ENCODE data around the gene CLN3.
"Not testable (repeated sequence)": the region's sequence is repeated elsewhere in the genome, so short reads cannot be mapped to it uniquely, and the experiment has no call there.

Gene CLN3

GRCh38 chr16:28491970-28492474 is at the start of gene CLN3:
TSS of gene CLN3 (minus strand) at chr16:28492074. CDS start at chr16:28491759, 315 bp downstream.
- peak; percentile 75 to 91 for DNase-seq

- no peak for DNase-seq
These were observed 48.5 kb upstream of the CLN3 start for GRCh38 chr16:28540346-28540745.

- DNase-seq = no peak
These were observed 47.1 kb upstream of the CLN3 start, which contains the start of gene NUPR1 for GRCh38 chr16:28538733-28539596. TSS of gene NUPR1 (minus strand) at chr16:28538974. CDS start at chr16:28538907, 67 bp downstream.

- DNase-seq = no peak
These were observed 46.3 kb upstream of the CLN3 start for GRCh38 chr16:28537964-28538732.

GRCh38 chr16:28537076-28537475 is 45.2 kb upstream of the CLN3 start:
- no peak for DNase-seq

- no peak for DNase-seq
These were observed 42.9 kb upstream of the CLN3 start for GRCh38 chr16:28534542-28535373.

GRCh38 chr16:28532940-28533647 is 41.2 kb upstream of the CLN3 start:
- no peak for DNase-seq

GRCh38 chr16:28531777-28532744 is 40.2 kb upstream of the CLN3 start:
- no peak for DNase-seq

GRCh38 chr16:28529124-28529523 is 37.2 kb upstream of the CLN3 start:
- no peak for DNase-seq

- DNase-seq = no peak
These were observed 36.6 kb upstream of the CLN3 start for GRCh38 chr16:28528463-28528867.

- DNase-seq = no peak
These were observed 36.1 kb upstream of the CLN3 start for GRCh38 chr16:28527985-28528384.

- DNase-seq = not testable (repeated sequence)
These were observed 35.4 kb upstream of the CLN3 start for GRCh38 chr16:28527100-28527785.

- DNase-seq = no peak
These were observed 34.6 kb upstream of the CLN3 start for GRCh38 chr16:28526201-28527099.

GRCh38 chr16:28524681-28525171 is 32.9 kb upstream of the CLN3 start:
- DNase-seq = no peak

GRCh38 chr16:28522792-28523191 is 30.9 kb upstream of the CLN3 start:
- no peak for DNase-seq

GRCh38 chr16:28521436-28521835 is 29.6 kb upstream of the CLN3 start:
- DNase-seq = no peak

GRCh38 chr16:28520672-28521071 is 28.8 kb upstream of the CLN3 start:
- DNase-seq = no peak

- no peak for DNase-seq
These were observed 22.4 kb upstream of the CLN3 start for GRCh38 chr16:28514246-28514645.
